Astrocyte of the cerebellum (primary cell): ENCODE data around the gene CKS1B.

Experiments
- DNase-seq: peaks from one replicate; pipeline ENCODE4 v3.0.0-alpha.2; 2011; ENCODE audit warnings: low read depth
- H3K4me3 ChIP-seq: 2 replicates; pipeline ENCODE4 v1.5.1; 2011; ENCODE audit warnings: mild to moderate bottlenecking, low read depth, low read length, moderate library complexity
- CTCF ChIP-seq: IDR thresholded peaks from 2 replicates; pipeline ENCODE4 v1.5.1; 2012; ENCODE audit warnings: low read length, low read depth, moderate library complexity, mild to moderate bottlenecking; ENCODE audit errors: missing control alignments
- in situ Hi-C: cut with HindIII; loops from 2 replicates; pipeline ENCODE4 v1.10.0; 2017; ENCODE audit warnings: low sequenced_read_pairs

The CKS1B gene

GRCh38 chr1:155014709-155015508, 40.4 kb downstream of the CKS1B start:
- DNase-seq, result no peak
- no peak for TF ChIP-seq CTCF
- in situ Hi-C loops, result loop anchor here (5.0 kb wide), 3 partner anchors 47 to 143 kb away; partner anchors contain the start of genes EFNA4, KCNN3 and PBXIP1
- H3K4me3 ChIP-seq, result no peak overlapping the region

GRCh38 chr1:155015527-155016230, 41.2 kb downstream of the CKS1B start:
- in situ Hi-C loops, result loop anchor here (5.0 kb wide), 1 partner anchor 143 kb away; the partner anchor contains the start of gene KCNN3
- H3K4me3 ChIP-seq, result no peak overlapping the region
- DNase-seq, result no peak
- TF ChIP-seq CTCF, result no peak

GRCh38 chr1:155016231-155016831, 41.9 kb downstream of the CKS1B start:
- in situ Hi-C loops, result loop anchor here (5.0 kb wide), 1 partner anchor 144 kb away; the partner anchor contains the start of gene KCNN3
- no peak for DNase-seq
- H3K4me3 ChIP-seq, result no peak overlapping the region
- no peak for TF ChIP-seq CTCF

- DNase-seq, result peak; percentile 72
- peak overlapping the region; percentile 36 for H3K4me3 ChIP-seq
- TF ChIP-seq CTCF, result peak; percentile 99
- in situ Hi-C loops, result loop anchor here (5.0 kb wide), 1 partner anchor 145 kb away; the partner anchor contains the start of gene KCNN3
These were observed 42.8 kb downstream of the CKS1B start for GRCh38 chr1:155017041-155017945.

GRCh38 chr1:155017946-155018316, 43.5 kb downstream of the CKS1B start:
- peak overlapping the region; percentile 36 for H3K4me3 ChIP-seq
- no peak for DNase-seq
- no peak for TF ChIP-seq CTCF
- in situ Hi-C loops, result loop anchor here (5.0 kb wide), 1 partner anchor 146 kb away; the partner anchor contains the start of gene KCNN3
